ENCODE measurements around the gene DPP6.

DNA sequence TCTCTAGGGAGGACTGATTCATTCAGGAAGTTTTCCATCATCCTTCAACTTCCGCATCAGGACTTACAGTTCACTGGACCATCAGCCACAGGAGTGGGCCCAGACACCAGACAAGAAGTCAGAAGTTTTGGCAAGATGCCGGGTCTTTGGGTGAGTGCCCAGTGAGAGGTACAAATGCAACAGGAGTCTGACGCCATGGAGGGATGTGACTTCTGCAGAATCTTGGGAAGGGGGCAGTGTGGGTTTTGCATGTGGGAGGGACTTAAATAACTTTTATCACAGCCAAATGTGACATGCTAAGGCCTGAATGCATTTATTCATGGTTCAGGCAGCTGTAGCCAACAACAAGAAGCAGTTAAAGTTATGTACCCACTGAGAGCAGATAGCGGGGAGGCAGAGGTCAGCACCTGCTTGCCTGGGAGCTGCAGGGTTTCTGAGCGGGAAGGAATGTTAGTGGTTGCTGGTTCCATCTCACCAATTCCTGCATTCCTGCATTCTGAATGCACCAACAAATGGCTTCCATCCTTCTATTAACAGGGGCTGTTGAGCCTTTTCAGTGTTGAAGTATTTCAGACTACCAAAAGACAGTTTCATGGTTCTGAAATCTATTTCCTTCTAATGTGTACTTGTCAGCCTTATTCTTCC is 575.6 kb downstream of the DPP6 start:
- TF ChIP-seq RAD21 (IDR thresholded peaks at IDR 0.05 in 1 of 2, conservative IDR thresholded peaks at IDR 0.05 in 1 of 2; ENCODE audit: low read depth in 2 of 2, low read length in 2 of 2) (no peak), SIN3A (conservative IDR thresholded peaks at IDR 0.05 in 1 of 2, IDR thresholded peaks at IDR 0.05 in 1 of 2; ENCODE audit: low read depth in 1 of 2, low read length in 2 of 2) (no peak), RFX5 (IDR thresholded peaks at IDR 0.05; ENCODE audit: borderline replicate concordance, low read depth, low read length) (no peak), ZNF274 (IDR thresholded peaks at IDR 0.05; ENCODE audit: borderline replicate concordance, extremely low read depth, low read length) (no peak)
